ENCODE data around the gene IDH2. TPM values are rescaled to one million over a fixed set of nuclear protein-coding genes. Genes with fewer than 3 reads are reported as not detected.

IDH2 gene
- polyA plus RNA-seq, 1 donor (not counting 4 experiments of a cell fraction or from before 2014, with no cell fraction given) = 27.9 TPM

GRCh38 chr15:90080818-90081393 lies 21.4 kb downstream of the IDH2 start:
- no peak overlapping the region for H3K4me2 ChIP-seq (ENCODE audit: control insufficient read depth, extremely low read depth, insufficient read depth, low read depth, low read length)
- H3K9me3 ChIP-seq (ENCODE audit: control insufficient read depth, low read depth, low read length) = no peaks in the 10 kb centered on the region
- H3K9me1 ChIP-seq (ENCODE audit: control insufficient read depth, extremely low read depth, insufficient read depth, low read length) = no peaks in the 10 kb centered on the region
- no peak overlapping the region for H3K4me3 ChIP-seq (ENCODE audit: control insufficient read depth in 2 of 3, extremely low read depth in 1 of 3, insufficient read depth in 2 of 3, low read depth in 1 of 3, low read length in 3 of 3)
- H3K79me2 ChIP-seq (ENCODE audit: control insufficient read depth, insufficient read depth, low read length) = no peaks in the 10 kb centered on the region
- H3K36me3 ChIP-seq (ENCODE audit: control insufficient read depth in 2 of 2, extremely low read depth in 1 of 2, insufficient read depth in 2 of 2, low read length in 2 of 2) = peaks cover 3 to 21% of the 10 kb centered on the region in 2 experiments
- H4K20me1 ChIP-seq (ENCODE audit: control insufficient read depth, extremely low read depth, insufficient read depth, low read length) = no peaks in the 10 kb centered on the region
- H3K27me3 ChIP-seq (ENCODE audit: control insufficient read depth, extremely low read depth, insufficient read depth, low read length) = no peaks in the 10 kb centered on the region
- peaks cover 5% of the 10 kb centered on the region for H3K4me1 ChIP-seq (ENCODE audit: control insufficient read depth, extremely low read depth, insufficient read depth, low read length)
- dilution Hi-C loops (cut with MboI; ENCODE audit: extremely low pct_ligation_motif_present, low sequenced_read_pairs) = no loop called here
- FAIRE-seq (no peak), DNase-seq (ENCODE audit: low read depth, low spot score) (no peak)
- no peak overlapping the region for H3K27ac ChIP-seq (ENCODE audit: control insufficient read depth, insufficient read depth, low read length)
- no peak overlapping the region for H3K9ac ChIP-seq (ENCODE audit: control insufficient read depth, extremely low read depth, insufficient read depth, low read length)
- no peak for TF ChIP-seq EZH2 (IDR thresholded peaks at IDR 0.05; ENCODE audit: low read length)
- TF ChIP-seq CTCF (optimal IDR thresholded peaks at IDR 0.05 in 1 of 3, IDR thresholded peaks at IDR 0.05 in 1 of 3, conservative IDR thresholded peaks at IDR 0.05 in 1 of 3; ENCODE audit: extremely low read depth in 1 of 3, insufficient read depth in 2 of 3, low read length in 3 of 3) = no peak
- no peak overlapping the region for H2AFZ ChIP-seq (ENCODE audit: control insufficient read depth, low read length)

DNA sequence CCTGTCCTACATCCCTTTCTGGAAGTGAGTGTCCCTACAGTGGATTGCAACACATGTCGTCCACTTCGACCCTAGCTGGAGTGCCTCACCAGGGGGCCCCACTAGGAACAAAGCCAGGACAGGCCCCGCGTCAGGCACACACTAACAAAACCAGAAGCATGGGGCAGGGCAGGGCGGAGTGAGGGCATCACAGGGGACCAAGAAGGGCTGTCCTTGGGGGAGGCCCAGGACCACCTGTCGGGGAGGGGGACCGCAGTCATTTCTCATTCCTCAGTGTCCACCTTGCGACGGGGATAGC lies 21.9 kb downstream of the IDH2 start:
- no peak overlapping the region for H3K27ac ChIP-seq (ENCODE audit: control insufficient read depth, insufficient read depth, low read length)
- no peaks in the 10 kb centered on the region for H3K9me1 ChIP-seq (ENCODE audit: control insufficient read depth, extremely low read depth, insufficient read depth, low read length)
- H3K4me3 ChIP-seq (ENCODE audit: control insufficient read depth in 2 of 3, extremely low read depth in 1 of 3, insufficient read depth in 2 of 3, low read depth in 1 of 3, low read length in 3 of 3) = no peak overlapping the region
- no peak for FAIRE-seq
- no peak overlapping the region for H2AFZ ChIP-seq (ENCODE audit: control insufficient read depth, low read length)
- no peak for TF ChIP-seq EZH2 (IDR thresholded peaks at IDR 0.05; ENCODE audit: low read length)
- TF ChIP-seq CTCF (optimal IDR thresholded peaks at IDR 0.05 in 1 of 3, IDR thresholded peaks at IDR 0.05 in 1 of 3, conservative IDR thresholded peaks at IDR 0.05 in 1 of 3; ENCODE audit: extremely low read depth in 1 of 3, insufficient read depth in 2 of 3, low read length in 3 of 3) = no peak
- H3K4me1 ChIP-seq (ENCODE audit: control insufficient read depth, extremely low read depth, insufficient read depth, low read length) = peaks cover 9% of the 10 kb centered on the region
- no peaks in the 10 kb centered on the region for H3K9me3 ChIP-seq (ENCODE audit: control insufficient read depth, low read depth, low read length)
- no peaks in the 10 kb centered on the region for H3K79me2 ChIP-seq (ENCODE audit: control insufficient read depth, insufficient read depth, low read length)
- no peak for DNase-seq (ENCODE audit: low read depth, low spot score)
- H3K4me2 ChIP-seq (ENCODE audit: control insufficient read depth, extremely low read depth, insufficient read depth, low read depth, low read length) = no peak overlapping the region
- peaks cover 3 to 21% of the 10 kb centered on the region in 2 experiments for H3K36me3 ChIP-seq (ENCODE audit: control insufficient read depth in 2 of 2, extremely low read depth in 1 of 2, insufficient read depth in 2 of 2, low read length in 2 of 2)
- no peaks in the 10 kb centered on the region for H3K27me3 ChIP-seq (ENCODE audit: control insufficient read depth, extremely low read depth, insufficient read depth, low read length)
- H3K9ac ChIP-seq (ENCODE audit: control insufficient read depth, extremely low read depth, insufficient read depth, low read length) = no peak overlapping the region
- H4K20me1 ChIP-seq (ENCODE audit: control insufficient read depth, extremely low read depth, insufficient read depth, low read length) = no peaks in the 10 kb centered on the region
- dilution Hi-C loops (cut with MboI; ENCODE audit: extremely low pct_ligation_motif_present, low sequenced_read_pairs) = no loop called here
